Activated CD4-positive, CD25-positive, alpha-beta regulatory T cell (primary cell): ENCODE results near the gene ORC3.
"Not testable (repeated sequence)": the region's sequence is repeated elsewhere in the genome, so short reads cannot be mapped to it uniquely, and the experiment has no call there.

Experiments
- DNase-seq, 4 experiments: peaks; one replicate each; lab custom pipeline; 2025; lab: John Stamatoyannopoulos, UW

Gene ORC3

GRCh38 chr6:87600576-87600975, 10.6 kb downstream of the ORC3 start:
- DNase-seq, result no peak

GRCh38 chr6:87606199-87606598, 16.3 kb downstream of the ORC3 start:
- DNase-seq, result no peak

- DNase-seq, result no peak
Measured at GRCh38 chr6:87608802-87609201, 18.9 kb downstream of the ORC3 start.

GRCh38 chr6:87613018-87613417, 23.1 kb downstream of the ORC3 start:
- not testable (repeated sequence) for DNase-seq

GRCh38 chr6:87617405-87617804, 27.5 kb downstream of the ORC3 start:
- DNase-seq, result no peak

GRCh38 chr6:87618531-87618930, 28.6 kb downstream of the ORC3 start:
- DNase-seq, result no peak

- no peak for DNase-seq
Measured at GRCh38 chr6:87623248-87623647, 33.3 kb downstream of the ORC3 start.

GRCh38 chr6:87628424-87628823, 38.5 kb downstream of the ORC3 start:
- no peak for DNase-seq

- no peak for DNase-seq
Measured at GRCh38 chr6:87628881-87629280, 38.9 kb downstream of the ORC3 start.

GRCh38 chr6:87630746-87631145, 40.8 kb downstream of the ORC3 start:
- no peak for DNase-seq

GRCh38 chr6:87633851-87634250, 43.9 kb downstream of the ORC3 start:
- no peak for DNase-seq

GRCh38 chr6:87636315-87636714, 46.4 kb downstream of the ORC3 start:
- DNase-seq, result no peak

- DNase-seq, result no peak
Measured at GRCh38 chr6:87637106-87637505, 47.2 kb downstream of the ORC3 start.

GRCh38 chr6:87639373-87639772, 49.4 kb downstream of the ORC3 start:
- DNase-seq, result no peak

- no peak for DNase-seq
Measured at GRCh38 chr6:87641065-87641692, 51.2 kb downstream of the ORC3 start.

- no peak for DNase-seq
Measured at GRCh38 chr6:87645080-87645479, 55.1 kb downstream of the ORC3 start.

- no peak for DNase-seq
Measured at GRCh38 chr6:87653074-87653962, 63.4 kb downstream of the ORC3 start.

- no peak for DNase-seq
Measured at GRCh38 chr6:87654122-87654521, 64.2 kb downstream of the ORC3 start.

- DNase-seq, result no peak
Measured at GRCh38 chr6:87654875-87655454, 65.0 kb downstream of the ORC3 start.

GRCh38 chr6:87655824-87656223, 65.9 kb downstream of the ORC3 start:
- no peak for DNase-seq

- no peak for DNase-seq
Measured at GRCh38 chr6:87656857-87657256, 66.9 kb downstream of the ORC3 start.

- no peak for DNase-seq
Measured at GRCh38 chr6:87658516-87658915, 68.6 kb downstream of the ORC3 start.

GRCh38 chr6:87660226-87660911, 70.4 kb downstream of the ORC3 start:
- no peak for DNase-seq
